ENCODE measurements around the gene CDKAL1.
"Not testable (repeated sequence)": the region's sequence is repeated elsewhere in the genome, so short reads cannot be mapped to it uniquely, and the experiment has no call there.

CDKAL1 gene

DNA sequence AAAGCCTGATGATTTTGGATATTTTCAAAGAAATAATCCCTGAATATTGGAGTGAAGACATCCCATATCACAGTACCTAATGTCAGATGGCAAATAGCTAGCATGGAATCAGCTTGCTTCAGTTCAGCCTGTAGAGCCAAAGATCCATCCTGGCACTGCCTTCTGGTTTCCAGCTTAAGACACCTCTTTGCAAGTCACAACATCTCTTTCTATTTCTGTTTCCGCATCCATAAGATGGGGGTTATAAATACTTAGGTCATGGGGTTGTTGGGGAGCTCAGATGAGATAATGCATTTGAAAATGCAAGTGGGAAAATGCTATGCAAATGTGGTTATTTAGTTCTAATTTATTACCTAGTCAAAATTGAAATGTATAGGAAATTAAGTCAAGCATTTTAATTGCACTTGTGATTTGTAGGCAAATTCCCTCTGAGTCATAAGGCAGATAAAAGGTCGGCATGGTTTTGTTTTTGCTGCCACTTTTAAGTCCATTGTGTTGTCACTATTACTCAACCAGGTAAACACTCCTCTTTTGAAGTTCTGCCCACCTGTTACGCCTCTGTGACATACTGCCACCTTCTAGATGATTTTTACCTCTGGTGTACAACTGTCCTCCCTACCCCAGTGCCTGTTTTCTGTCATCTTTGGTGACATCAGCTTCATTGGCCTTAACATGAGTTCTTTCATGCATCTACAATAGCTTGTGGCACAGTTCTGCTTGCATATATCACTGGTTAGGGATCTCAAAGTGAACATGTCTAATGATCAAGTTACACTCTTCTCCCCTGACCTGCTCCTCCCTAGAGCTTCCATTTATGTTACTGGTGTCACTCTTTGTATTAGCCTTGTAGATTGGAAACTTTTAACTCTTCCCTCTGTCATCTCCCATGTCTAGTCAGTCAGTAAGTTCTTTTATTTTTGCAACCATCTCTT, 96.6 kb downstream of the CDKAL1 start:
- Histone ChIP-seq H3K27ac (peak overlapping the region in 1 of 21 experiments; percentile 31), H3K4me3 (no peak overlapping the region)

DNA sequence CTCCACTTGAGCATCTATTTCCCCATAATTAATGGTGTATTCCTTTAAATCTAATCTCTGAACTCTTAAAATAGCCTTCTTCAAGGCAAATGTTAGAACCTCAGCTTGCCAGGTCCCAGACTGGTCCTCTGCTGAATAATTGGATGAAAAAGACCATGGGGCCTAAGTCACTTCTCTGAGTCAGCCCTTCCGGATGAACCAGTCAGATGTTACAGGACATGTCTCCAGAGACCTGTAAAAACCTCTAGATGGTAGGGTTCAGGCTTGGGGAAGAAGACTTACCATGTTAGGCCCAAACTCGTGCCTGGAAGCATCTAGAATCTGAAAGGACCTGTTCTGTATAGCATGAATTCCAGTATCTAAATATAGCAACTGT, 97.3 kb downstream of the CDKAL1 start:
- H3K4me3 ChIP-seq = no peak overlapping the region
- peak overlapping the region in 1 of 21 experiments; percentile 31 for H3K27ac ChIP-seq

DNA sequence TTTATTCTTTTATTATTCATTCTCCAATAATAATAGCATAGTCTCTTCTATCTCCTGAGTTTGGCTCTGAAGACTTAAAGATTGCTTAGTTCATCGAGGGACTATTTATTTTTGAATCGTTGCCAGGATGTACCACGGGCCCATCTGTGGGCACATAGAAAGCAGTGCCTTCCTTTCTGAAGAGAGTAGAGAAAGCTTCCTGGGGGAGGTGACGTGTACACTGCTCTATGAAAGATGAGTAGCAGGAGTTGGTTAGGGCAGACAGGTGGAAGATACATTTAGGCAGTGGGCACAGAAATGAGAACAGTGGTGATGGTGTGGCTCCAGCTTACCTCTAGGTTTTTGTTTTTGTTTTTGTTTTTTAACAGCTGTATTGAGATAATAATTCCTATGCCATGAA, 98.4 kb downstream of the CDKAL1 start:
- no peak overlapping the region for H3K27ac ChIP-seq
- H3K4me3 ChIP-seq = no peak overlapping the region

DNA sequence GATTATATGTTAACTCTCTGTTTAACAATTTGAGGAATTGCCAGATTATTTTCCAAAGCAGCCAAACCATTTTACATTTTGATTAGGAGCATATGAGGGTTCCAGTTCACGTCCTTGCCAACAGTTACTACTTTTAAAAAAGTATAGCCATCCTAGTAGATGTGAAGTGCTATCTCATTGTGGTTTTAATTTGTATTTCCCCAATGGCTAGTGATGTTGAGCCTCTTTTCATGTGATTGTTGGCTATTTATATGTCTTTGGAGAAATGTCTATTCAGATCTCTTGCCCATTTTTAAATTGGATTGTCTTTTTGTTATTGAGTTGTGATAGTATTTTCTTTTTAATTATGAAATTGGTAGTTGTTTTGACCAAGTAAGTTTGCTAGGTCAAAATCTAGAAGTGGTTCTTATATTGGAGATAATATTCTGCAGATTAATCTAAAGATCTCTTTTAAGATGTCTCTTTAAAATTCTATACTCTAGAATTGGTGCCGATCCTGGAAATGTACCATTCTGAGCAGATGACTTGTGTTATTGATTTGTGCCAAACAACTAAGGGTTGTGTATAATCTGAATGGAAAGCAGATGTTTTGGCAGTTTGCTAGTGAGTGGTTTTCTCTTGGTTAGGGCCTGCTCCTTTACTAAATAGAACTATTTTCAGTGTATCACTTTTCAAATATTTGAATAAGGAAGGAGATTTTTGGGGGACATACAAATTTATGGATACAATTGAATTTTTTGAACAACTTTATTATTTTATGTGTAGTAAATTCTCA, 99.5 kb downstream of the CDKAL1 start:
- Histone ChIP-seq H3K27ac (no peak overlapping the region), H3K4me3 (no peak overlapping the region)

DNA sequence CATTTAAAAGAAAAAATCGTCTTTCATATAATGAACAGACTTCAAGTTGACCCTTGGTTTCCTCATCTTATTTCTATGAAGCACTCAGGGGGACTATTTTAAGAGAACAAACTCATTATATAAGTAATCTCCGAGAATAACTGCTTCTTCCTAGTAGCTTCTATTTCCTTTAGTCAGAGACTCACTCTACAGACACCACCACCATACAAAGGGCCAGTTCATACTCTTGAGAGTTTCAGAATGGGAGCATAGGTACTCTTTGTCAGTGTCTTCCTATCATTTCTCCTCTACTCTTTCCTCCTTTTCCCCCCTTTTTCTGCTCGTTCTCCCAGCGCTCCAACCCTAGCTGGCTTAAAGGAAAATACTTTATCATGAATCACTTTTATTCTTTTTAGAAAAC, 104.9 kb downstream of the CDKAL1 start:
- Histone ChIP-seq H3K27ac (no peak overlapping the region), H3K4me3 (no peak overlapping the region)

DNA sequence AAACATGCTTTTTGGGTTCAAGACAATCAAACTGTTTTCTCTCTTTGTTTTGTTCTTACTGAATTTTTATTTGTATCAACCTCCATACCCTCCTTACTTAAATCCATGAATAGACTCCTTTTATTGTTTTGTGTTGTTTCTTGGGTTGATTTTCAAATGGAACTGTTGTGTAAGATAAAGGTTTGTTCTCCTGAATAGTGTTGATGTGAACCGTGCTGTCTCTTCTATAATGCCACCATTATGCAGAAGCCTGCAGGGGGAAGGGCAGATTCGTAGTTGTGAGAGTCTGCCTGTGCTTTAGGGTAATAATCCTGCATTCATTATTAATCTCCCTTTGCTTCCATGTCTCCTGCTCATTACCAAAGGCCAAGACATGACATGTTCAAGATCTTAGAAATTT, 105.9 kb downstream of the CDKAL1 start:
- H3K4me3 ChIP-seq = no peak overlapping the region
- H3K27ac ChIP-seq = no peak overlapping the region

DNA sequence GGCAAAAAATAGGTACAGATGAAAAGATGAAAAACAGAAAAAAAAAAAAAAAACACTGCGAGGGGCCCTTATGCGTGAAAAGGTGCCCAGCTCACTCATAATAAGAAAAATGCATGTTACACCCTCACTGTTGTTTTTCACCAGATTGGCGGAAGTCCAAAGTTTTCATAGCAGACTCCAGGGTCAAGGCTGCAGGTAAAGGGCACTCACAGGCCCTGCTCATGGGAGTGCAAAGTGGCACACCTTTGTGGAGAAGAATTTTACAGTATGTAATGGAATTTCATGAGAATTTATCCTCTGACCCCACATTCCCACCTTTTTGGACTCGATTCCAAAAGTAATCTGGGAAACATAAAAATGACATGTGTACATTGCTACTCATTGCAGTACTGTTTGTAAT, 108.2 kb downstream of the CDKAL1 start:
- no peak overlapping the region for H3K27ac ChIP-seq
- H3K4me3 ChIP-seq = no peak overlapping the region

DNA sequence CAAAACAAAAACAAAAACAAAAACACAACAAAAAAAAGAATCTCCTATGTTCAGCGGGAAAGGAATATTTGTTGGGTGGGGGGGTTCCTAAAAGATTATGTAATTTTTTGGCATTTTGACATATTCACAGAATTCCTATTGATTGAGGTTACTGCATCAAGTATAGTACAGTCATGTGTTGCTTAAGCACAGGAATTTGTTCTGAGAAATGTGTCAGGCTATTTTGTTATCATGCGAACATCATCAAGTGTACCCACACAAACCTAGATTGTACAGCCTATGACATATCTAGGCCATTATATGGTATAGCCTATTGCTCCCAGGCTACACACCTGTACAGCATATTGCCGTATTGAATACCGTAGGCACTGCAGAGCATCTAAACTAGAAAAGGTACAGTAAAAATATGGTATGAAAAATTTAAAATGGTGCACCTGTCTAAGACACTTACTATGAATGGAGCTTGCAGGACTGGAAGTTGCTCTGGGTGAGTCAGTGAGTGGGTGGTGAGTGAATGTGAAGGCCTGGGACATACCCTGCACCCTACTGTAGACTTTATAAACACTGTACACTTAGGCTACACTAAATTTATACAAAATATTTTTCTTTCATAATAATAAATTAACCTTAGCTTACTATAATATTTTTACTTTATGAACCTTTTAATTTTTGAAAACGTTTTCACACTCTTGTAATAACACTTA, 110.6 kb downstream of the CDKAL1 start:
- Histone ChIP-seq H3K4me3 (no peak overlapping the region), H3K27ac (no peak overlapping the region)

DNA sequence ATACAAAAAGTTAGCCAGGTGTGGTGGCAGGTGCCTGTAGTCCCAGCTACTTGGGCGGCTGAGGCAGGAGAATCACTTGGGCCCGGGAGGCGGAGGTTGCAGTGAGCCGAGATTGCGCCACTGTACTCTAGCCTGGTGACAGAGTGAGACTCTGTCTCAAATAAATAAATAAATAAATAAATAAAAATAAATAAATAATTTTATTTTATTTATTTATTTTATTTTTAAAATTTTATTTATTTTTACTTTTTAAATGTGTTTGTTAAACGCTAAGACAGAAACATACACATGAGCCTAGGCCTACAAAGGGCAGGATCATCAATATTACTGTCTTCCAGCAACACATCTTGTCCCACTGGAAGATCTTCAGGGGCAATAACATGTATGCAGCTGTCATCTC, 111.3 kb downstream of the CDKAL1 start:
- H3K27ac ChIP-seq, H3K4me3 ChIP-seq: not testable (repeated sequence)

DNA sequence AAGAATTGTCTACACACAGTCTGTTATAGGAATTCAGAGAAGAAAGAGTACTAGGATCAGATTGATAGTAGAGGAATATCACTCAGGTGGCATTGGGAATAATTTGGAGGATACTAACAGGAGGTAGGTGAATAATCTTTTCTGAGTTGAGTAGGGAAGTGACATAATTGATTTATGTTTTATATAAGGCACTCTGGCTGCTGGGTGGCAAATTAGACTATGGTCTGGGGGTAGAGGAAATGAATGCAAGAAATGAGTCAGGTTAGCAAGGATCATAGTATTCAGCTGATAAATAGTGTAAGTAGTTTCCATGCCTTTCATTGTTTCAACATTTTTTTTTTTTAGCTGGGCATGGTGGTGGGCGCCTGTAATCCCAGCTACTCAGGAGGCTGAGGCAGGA, 113.3 kb downstream of the CDKAL1 start:
- no peak overlapping the region for H3K4me3 ChIP-seq
- no peak overlapping the region for H3K27ac ChIP-seq

DNA sequence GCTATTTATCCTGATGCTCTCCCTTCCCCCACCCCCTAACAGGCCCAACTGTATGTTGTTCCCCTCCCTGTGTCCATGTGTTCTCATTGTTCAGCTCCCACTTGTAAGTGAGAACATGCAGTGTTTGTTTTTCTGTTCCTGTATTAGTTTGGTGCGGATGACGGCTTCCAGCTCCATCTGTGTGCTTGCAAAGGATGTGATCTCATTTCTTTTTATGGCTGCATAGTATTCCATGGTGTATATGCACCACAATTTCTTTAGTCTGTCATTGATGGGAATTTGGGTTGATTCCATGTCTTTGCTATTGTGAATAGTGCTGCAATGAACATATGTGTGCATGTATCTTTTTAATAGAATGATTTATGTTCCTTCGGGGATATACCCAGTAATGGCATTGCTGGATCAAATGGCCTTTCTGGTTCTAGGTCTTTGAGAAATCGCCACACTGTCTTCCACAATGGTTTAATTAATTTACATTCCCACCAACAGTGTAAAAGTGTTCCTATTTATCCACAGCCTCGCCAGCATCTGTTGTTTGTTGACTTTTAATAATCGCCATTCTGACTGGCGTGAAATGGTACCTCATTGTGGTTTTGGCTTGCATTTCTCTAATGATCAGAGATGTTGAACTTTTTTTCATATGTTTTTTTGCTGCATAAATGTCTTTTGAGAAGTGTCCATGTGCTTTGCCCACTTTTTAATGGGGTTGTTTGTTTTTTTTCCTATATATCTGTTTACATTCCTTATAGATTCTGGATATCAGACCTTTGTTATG, 115.6 kb downstream of the CDKAL1 start:
- H3K27ac ChIP-seq, H3K4me3 ChIP-seq: not testable (repeated sequence)

DNA sequence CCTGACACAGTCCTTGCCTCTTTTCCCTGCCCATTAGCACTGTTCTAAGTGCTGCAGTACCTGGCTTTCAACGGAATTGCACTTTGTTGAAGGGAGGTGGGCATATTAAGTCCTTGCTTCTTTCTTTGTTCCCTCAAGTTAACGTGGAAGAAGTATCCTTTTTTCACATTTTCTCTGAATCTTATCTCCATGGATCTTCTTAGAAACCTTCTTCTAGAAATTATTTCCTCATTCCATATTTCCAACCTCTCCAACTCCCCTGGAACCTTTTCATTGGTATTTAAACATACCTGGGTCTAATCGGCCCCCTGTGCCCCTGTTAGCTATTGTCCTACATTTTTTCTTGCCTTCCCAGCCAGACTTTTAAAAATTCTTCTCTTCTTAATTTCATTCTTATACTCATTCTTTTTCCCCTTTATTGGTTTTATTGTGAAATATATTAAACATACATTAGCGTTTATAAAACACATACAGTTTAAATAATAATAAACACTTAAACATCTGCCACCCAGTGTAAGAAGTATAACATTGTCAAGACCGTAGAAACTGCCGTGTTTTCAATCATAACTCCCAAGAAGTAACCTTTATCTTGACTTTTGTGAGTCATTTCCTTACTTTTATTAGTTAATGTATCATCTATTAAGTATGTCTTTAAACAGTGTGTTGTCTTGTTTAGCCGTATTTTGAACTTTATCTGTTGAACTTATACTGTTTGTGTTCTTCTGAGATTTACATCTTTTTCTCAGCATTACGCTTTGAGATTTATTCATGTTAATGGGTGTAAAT, 118.2 kb downstream of the CDKAL1 start:
- H3K4me3 ChIP-seq = no peak overlapping the region
- H3K27ac ChIP-seq = no peak overlapping the region

DNA sequence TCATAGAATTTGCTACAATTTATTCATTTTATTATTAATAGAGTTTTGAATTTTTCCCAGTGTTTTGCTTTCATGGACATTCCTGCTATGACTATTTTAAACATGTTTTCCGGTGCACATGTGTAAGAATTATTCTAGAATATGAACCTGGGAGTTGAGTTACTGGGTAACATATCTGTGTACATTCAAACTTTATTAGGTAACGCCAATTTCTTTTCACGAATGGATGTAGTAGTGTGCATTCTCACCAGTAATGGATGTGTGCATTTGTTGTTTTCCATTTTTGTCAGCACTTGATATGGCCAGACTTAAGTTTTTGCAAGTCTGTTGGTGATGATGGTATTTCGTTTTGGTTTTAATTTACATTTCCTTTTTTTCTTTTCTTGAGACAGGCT, 118.8 kb downstream of the CDKAL1 start:
- Histone ChIP-seq H3K4me3 (no peak overlapping the region), H3K27ac (no peak overlapping the region)

DNA sequence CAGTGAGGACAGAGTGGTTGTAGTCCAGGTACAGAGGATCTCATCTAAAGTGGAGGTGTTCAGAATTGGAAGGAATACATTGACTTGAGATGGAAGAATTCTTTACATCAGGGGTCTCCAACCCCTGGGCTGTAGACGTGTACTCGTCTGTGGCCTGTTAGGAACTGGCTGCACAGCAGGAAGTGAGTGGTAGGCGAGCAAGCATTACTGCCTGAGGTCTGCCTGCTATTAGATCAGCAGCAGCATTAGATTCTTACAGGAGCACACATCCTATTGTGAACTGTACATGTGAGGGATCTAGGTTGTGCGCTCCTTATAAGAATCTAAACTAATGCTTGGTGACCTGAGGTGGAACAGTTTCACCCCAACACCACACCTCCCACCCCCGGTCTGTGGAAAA, 121.1 kb downstream of the CDKAL1 start:
- Histone ChIP-seq H3K4me3 (no peak overlapping the region), H3K27ac (no peak overlapping the region)

DNA sequence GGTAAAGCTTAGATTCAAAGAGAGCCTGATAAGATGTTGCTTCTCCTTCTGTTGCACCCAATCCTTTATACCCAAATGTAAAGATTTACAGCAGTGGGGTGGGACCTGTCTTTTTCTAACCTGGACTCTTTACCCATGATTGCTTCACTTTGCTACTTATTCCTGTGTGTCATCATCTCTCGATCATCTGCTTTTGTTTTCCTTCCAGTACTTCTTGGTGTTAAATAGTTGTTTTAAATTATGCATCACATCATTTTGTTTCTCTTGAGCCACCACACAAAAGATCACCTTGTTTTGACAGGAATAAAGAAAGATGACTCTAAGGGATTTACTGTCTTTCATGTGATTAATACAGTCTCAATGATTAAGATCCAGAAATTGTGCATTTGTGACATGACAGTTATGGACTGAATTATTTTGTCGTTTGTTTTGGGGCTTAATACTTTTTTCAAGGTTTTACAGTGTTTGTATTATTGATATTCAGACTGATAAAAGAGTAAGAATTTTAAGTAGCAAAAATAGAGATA, 123.1 kb downstream of the CDKAL1 start:
- no peak overlapping the region for H3K4me3 ChIP-seq
- no peak overlapping the region for H3K27ac ChIP-seq

DNA sequence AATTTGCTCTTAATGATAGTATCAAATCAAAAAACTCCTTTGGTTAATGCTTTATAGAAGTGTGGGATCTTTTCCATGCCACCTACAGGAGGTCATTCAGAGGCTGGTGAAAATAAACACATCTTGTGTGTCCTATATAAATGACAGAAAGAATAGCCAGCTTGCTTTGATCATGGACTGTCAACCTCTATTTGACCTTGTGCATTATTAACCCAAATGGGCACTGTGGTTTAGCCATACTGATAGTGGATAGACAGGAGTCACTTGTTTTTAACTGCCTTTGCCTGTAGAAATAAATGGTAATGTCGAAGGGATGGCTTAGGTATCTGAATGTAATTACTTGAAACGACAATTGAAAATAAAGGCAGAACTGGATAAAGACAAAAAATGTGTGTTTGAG, 123.8 kb downstream of the CDKAL1 start:
- Histone ChIP-seq H3K4me3 (no peak overlapping the region), H3K27ac (no peak overlapping the region)

DNA sequence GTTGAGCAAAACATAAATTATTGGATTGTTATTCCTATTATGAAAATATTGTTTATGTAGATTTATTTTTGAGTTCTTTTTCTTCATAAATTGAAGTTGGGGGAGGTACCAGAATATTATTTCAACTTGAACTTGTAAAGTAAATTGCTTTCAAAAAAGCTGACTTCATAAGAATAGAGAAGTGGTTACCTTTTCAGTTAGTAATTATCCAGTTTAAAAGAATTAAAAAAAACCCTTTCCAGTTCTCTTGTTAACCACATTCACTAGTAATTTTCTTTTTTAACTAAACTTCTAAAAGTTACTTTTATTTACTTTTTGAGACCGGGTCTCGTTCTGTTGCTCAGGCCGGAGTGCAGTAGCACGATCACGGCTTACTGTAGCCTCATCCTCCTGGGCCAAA, 124.3 kb downstream of the CDKAL1 start:
- no peak overlapping the region for H3K4me3 ChIP-seq
- no peak overlapping the region for H3K27ac ChIP-seq

DNA sequence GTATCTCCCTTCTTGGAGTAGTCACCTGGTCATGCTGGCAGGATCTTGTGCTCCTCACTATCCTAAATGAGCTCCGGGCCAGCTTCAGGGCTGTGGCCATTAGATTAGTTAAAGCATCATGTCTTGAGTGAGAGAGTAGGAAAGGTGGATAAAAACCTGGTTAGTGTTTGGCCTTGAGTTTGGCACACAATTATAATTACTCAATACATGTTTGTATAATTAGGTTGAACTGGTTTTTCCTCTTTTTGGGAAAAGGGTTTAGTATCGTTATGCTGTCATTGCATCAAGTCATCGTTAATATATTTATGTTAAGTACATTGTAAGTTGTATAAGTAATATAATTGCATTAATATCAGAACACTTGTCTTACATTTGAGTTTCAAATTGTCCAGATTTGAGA, 126.3 kb downstream of the CDKAL1 start:
- Histone ChIP-seq H3K27ac (peak overlapping the region in 11 of 21 experiments; percentile 8 to 75 (median 47)), H3K4me3 (no peak overlapping the region)

DNA sequence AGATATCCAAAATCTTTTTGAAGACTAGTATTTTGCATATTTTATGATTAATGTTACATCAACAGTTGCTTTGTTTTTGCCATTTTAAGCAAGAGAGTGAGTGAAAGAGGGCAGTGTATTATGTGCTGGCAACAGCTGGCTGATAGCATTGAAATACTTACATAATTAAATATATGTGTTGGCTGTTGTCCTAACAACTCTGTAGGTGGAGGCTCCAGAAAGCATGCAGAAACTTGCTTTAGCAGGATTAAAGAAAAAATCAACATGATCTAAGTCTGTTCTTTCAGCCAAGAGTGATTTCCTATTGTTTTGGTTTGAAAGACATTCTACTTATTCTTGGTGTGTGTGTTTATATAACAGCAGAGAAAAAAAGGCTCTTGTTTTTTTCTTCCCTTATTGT, 127.5 kb downstream of the CDKAL1 start:
- Histone ChIP-seq H3K27ac (peak overlapping the region in 17 of 21 experiments; percentile 3 to 75 (median 52)), H3K4me3 (no peak overlapping the region)
